Lower lobe of right lung (tissue), 2 donors: ENCODE data around the gene TMBIM6. TPM values are rescaled to one million over a fixed set of nuclear protein-coding genes. Genes with fewer than 3 reads are reported as not detected.

Source experiments
- ATAC-seq, 2 donors: fragments of 200-7000 bp; cut with Tn5 transposase; one replicate each; pipeline ENCODE4 v1.9.1; 2020 to 2022; ENCODE audit warnings: mild to moderate bottlenecking in 2 of 2, moderate library complexity in 2 of 2
- DNase-seq: peaks from one replicate; pipeline ENCODE4 v3.0.0-alpha.2; 2020
- H3K27ac ChIP-seq: fragments of 200-600 bp; one replicate; pipeline ENCODE4 v1.8.0; 2022
- H3K27me3 ChIP-seq: fragments of 200-600 bp; one replicate; pipeline ENCODE4 v1.8.0; 2022; ENCODE audit warnings: low read depth
- H3K36me3 ChIP-seq: fragments of 200-600 bp; one replicate; pipeline ENCODE4 v1.8.0; 2022; ENCODE audit warnings: mild to moderate bottlenecking
- H3K4me1 ChIP-seq: fragments of 200-600 bp; one replicate; pipeline ENCODE4 v1.8.0; 2022
- H3K4me3 ChIP-seq: fragments of 200-600 bp; one replicate; pipeline ENCODE4 v1.8.0; 2022; ENCODE audit warnings: mild to moderate bottlenecking
- H3K9me3 ChIP-seq: fragments of 200-600 bp; one replicate; pipeline ENCODE4 v1.8.0; 2022
- CTCF ChIP-seq: fragments of 200-600 bp; IDR thresholded peaks from one replicate; pipeline ENCODE4 v1.8.0; 2022; ENCODE audit warnings: antibody characterized with exemption, mild to moderate bottlenecking
- intact Hi-C: fragments of 100-400 bp; cut with DNase I; formaldehyde crosslinking; loops from one replicate; pipeline ENCODE4 v1.11.0; 2022
- total RNA-seq: library from RNA; stranded (reverse); fragmentation: NEBNext Ultra II Directional; extraction: Animal tissue kit (Norgen Biotek cat#: 25700); gene quantifications from one replicate; pipeline ENCODE4 v1.2.1, GENCODE V29; 2021
- donor health status: DM: no; HTN: yes; CAD: no; lungs with severe emphysema.

Gene TMBIM6
- total RNA-seq, 1 donor from 2014 or later = 671 TPM

GRCh38 chr12:49748800-49749199, 7.4 kb downstream of the TMBIM6 start:
- TF ChIP-seq CTCF = no peak
- H3K9me3 ChIP-seq = no peaks in the 10 kb centered on the region
- H3K27ac ChIP-seq = no peak overlapping the region
- intact Hi-C loops = no loop called here
- peaks cover 98% of the 10 kb centered on the region for H3K4me1 ChIP-seq
- no peak overlapping the region for H3K4me3 ChIP-seq
- H3K27me3 ChIP-seq = no peaks in the 10 kb centered on the region
- DNase-seq (no peak), ATAC-seq (peak in 1 of 2 donors; percentile 75)
- H3K36me3 ChIP-seq = peaks cover 35% of the 10 kb centered on the region

- H3K36me3 ChIP-seq = peaks cover 40% of the 10 kb centered on the region
- H3K9me3 ChIP-seq = no peaks in the 10 kb centered on the region
- DNase-seq (no peak), ATAC-seq (peak; percentile 68 to 74)
- H3K4me3 ChIP-seq = no peak overlapping the region
- TF ChIP-seq CTCF = no peak
- H3K4me1 ChIP-seq = peaks cover 92% of the 10 kb centered on the region
- no peaks in the 10 kb centered on the region for H3K27me3 ChIP-seq
- no peak overlapping the region for H3K27ac ChIP-seq
- intact Hi-C loops = no loop called here
Measured at GRCh38 chr12:49750027-49750995, 9.0 kb downstream of the TMBIM6 start.

- H3K27me3 ChIP-seq = no peaks in the 10 kb centered on the region
- no peaks in the 10 kb centered on the region for H3K9me3 ChIP-seq
- DNase-seq (no peak), ATAC-seq (no peak)
- no peak for TF ChIP-seq CTCF
- H3K4me1 ChIP-seq = peaks cover 86% of the 10 kb centered on the region
- no peak overlapping the region for H3K4me3 ChIP-seq
- intact Hi-C loops = no loop called here
- no peak overlapping the region for H3K27ac ChIP-seq
- peaks cover 46% of the 10 kb centered on the region for H3K36me3 ChIP-seq
Measured at GRCh38 chr12:49750996-49751393, 9.6 kb downstream of the TMBIM6 start.

GRCh38 chr12:49761677-49762467, 20.5 kb downstream of the TMBIM6 start:
- H3K4me1 ChIP-seq = peaks cover 12% of the 10 kb centered on the region
- H3K4me3 ChIP-seq = no peak overlapping the region
- no peaks in the 10 kb centered on the region for H3K9me3 ChIP-seq
- intact Hi-C loops = no loop called here
- ATAC-seq = no peak
- no peak for TF ChIP-seq CTCF
- no peak overlapping the region for H3K27ac ChIP-seq
- no peak for DNase-seq
- H3K27me3 ChIP-seq = no peaks in the 10 kb centered on the region
- peaks cover 84% of the 10 kb centered on the region for H3K36me3 ChIP-seq

- intact Hi-C loops = no loop called here
- no peaks in the 10 kb centered on the region for H3K9me3 ChIP-seq
- H3K27ac ChIP-seq = no peak overlapping the region
- H3K27me3 ChIP-seq = no peaks in the 10 kb centered on the region
- peaks cover 78% of the 10 kb centered on the region for H3K36me3 ChIP-seq
- DNase-seq = no peak
- no peak for ATAC-seq
- no peak for TF ChIP-seq CTCF
- no peak overlapping the region for H3K4me3 ChIP-seq
- peaks cover 12% of the 10 kb centered on the region for H3K4me1 ChIP-seq
Measured at GRCh38 chr12:49762468-49762847, 21.1 kb downstream of the TMBIM6 start.
